ENCODE data around the gene PRDM16.

GRCh38 chr1:3241673-3242407 is 172.8 kb downstream of the PRDM16 start:
- TF ChIP-seq ZNF37A (tag by site-specific recombination; IDR thresholded peaks at IDR 0.05) (no peak), GLI2 (tag by site-specific recombination; IDR thresholded peaks at IDR 0.05; ENCODE audit: borderline replicate concordance, low read depth) (no peak), HOXA7 (CRISPR knock-in tag; IDR thresholded peaks at IDR 0.05; ENCODE audit: borderline replicate concordance) (no peak), ZFP3 (tag by site-specific recombination; IDR thresholded peaks at IDR 0.05; ENCODE audit: low read depth) (no peak), SALL2 (tag by site-specific recombination; IDR thresholded peaks at IDR 0.05; ENCODE audit: borderline replicate concordance) (no peak), ZNF114 (tag by site-specific recombination; IDR thresholded peaks at IDR 0.05) (no peak), ZNF544 (tag by site-specific recombination; IDR thresholded peaks at IDR 0.05) (no peak)
- TF ChIP-seq, protein P1, sequence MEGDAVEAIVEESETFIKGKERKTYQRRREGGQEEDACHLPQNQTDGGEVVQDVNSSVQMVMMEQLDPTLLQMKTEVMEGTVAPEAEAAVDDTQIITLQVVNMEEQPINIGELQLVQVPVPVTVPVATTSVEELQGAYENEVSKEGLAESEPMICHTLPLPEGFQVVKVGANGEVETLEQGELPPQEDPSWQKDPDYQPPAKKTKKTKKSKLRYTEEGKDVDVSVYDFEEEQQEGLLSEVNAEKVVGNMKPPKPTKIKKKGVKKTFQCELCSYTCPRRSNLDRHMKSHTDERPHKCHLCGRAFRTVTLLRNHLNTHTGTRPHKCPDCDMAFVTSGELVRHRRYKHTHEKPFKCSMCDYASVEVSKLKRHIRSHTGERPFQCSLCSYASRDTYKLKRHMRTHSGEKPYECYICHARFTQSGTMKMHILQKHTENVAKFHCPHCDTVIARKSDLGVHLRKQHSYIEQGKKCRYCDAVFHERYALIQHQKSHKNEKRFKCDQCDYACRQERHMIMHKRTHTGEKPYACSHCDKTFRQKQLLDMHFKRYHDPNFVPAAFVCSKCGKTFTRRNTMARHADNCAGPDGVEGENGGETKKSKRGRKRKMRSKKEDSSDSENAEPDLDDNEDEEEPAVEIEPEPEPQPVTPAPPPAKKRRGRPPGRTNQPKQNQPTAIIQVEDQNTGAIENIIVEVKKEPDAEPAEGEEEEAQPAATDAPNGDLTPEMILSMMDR (tag by site-specific recombination; IDR thresholded peaks at IDR 0.05) = no peak
- TF ChIP-seq, protein P2, sequence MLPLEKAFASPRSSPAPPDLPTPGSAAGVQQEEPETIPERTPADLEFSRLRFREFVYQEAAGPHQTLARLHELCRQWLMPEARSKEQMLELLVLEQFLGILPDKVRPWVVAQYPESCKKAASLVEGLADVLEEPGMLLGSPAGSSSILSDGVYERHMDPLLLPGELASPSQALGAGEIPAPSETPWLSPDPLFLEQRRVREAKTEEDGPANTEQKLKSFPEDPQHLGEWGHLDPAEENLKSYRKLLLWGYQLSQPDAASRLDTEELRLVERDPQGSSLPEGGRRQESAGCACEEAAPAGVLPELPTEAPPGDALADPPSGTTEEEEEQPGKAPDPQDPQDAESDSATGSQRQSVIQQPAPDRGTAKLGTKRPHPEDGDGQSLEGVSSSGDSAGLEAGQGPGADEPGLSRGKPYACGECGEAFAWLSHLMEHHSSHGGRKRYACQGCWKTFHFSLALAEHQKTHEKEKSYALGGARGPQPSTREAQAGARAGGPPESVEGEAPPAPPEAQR (tag by site-specific recombination; IDR thresholded peaks at IDR 0.05) = no peak
